Activated T-cell treated with anti-CD3 and anti-CD28 coated beads for 4 hours (primary cell): ENCODE measurements around the gene SPEF1.
A peak's percentile ranks its signal among the peaks of the same experiment; 100 is the strongest.

ENCODE experiments used
- DNase-seq: peaks from one replicate; pipeline ENCODE4 v3.0.0-alpha.2; 2020

Gene SPEF1

GRCh38 chr20:3744806-3745685 lies 36.2 kb downstream of the SPEF1 start:
- DNase-seq: peak; percentile 69

GRCh38 chr20:3744037-3744436 lies 37.2 kb downstream of the SPEF1 start:
- no peak for DNase-seq

GRCh38 chr20:3743251-3743650 lies 38.0 kb downstream of the SPEF1 start:
- no peak for DNase-seq

DNA sequence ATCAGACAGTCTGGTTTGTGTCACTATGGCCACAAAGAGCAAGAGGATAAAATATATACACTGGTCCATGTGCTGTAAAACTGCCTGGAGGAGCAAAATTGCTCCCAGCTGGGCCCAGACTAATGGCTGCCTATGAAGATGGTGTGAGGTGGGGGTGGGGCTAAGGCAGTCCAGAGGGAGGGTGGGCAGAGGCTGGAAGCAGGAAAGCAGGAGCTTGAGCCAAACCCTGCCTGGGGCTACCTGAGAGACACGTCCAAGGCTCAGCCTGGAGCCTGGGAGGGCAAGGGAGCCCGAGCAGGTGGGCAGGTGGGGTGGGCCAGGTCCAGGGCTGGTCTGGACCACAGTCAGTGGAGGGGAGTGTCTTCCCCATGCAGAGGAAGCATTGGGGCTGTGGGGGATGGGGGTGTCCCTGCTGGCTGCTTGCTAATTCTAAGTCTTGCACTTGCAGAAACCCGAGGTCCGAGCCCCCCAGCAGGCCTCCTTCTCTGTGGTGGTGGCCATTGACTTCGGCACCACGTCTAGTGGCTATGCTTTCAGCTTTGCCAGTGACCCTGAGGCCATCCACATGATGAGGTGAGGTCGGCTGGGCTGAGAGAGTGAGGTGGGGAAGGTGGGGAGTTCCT lies 39.3 kb downstream of the SPEF1 start:
- no peak for DNase-seq

GRCh38 chr20:3740615-3741301 lies 40.5 kb downstream of the SPEF1 start:
- no peak for DNase-seq

DNA sequence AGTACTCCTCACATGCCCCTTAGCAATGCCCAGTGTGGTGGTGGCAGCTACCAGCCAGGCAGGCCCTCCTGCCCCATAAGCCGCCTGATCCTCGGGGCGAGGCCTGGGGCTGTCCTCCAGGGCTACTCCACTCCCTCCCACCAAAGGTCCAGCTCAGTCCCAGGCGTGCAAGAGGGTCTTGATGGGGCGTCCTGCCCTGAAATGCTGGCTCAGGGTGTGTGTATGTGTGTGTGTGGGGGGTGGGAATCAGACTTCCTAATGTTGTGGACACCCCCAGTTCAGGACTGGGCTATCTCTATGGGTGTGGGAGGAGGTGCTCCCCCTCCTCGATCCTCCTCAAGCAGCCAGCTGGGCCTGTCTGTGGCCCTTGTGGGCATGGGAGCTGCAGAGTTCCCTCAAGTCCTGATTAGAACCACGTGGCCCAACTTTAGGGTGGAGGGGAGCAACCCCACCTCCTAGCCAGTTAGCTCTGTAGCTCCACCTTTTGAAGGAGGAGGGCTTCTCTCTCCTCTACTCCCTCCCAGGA lies 41.3 kb downstream of the SPEF1 start:
- no peak for DNase-seq

DNA sequence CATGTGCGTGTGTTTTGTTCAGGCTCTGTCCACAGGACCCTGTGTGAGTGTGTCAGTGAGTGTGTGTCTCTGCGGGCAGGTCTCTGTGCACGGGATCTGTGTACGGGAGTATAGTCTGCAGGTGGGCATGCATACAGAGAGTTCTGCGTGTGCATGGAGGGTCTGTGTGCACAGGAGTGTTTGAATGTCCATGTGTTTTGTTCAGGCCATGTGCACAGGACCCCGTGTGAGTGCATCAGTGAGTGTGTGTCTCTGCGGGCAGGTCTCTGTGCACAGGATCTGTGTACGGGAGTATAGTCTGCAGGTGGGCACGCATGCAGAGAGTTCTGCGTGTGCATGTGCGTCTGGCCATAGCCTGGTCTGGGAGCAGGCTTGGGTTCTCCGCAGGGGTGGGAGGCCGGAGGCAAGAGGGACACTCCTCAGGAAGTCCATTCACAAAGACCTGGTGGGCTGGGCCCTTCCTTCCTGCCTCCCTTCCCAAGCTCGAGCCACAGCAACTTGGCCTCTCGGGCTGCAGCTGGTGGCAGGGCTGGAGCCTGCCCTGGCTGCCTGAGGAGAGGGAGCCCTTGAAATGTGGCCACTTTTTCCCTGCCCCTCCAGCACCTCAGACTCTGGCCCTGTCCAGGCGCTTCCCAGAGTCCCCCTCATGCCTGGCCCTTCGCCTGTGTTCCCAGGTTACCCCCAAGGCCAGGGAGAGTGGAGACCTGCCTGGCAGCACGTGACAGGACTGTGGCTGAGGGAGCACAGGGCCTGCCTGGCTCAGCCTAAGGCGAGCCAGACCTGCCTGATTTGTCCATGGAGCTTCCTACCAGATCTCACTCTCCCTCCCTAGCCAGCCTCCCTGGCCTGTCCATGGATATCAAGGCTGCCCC lies 42.0 kb downstream of the SPEF1 start:
- DNase-seq: no peak

GRCh38 chr20:3738111-3739053 lies 42.9 kb downstream of the SPEF1 start:
- DNase-seq: no peak

DNA sequence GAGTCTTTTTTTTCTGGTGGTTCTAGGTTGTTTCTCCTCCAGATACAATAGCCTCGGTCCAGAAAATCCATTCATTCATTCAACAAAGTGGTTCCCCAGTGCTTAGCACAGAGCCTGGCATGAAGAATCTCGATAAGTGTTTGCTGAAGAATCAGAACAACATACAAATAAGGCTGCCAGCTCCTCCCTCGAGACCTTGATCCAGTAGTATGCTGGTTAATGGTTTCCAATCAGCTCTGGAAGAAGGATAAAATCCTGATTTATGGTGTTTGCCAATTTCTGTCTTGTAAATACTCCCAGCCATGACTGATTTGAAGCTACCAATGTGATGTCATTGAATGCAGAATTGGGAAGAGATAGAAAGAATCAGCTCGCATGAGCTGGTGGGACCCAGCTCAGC lies 45.5 kb downstream of the SPEF1 start:
- DNase-seq: no peak

GRCh38 chr20:3734111-3734843 lies 47.0 kb downstream of the SPEF1 start:
- no peak for DNase-seq

DNA sequence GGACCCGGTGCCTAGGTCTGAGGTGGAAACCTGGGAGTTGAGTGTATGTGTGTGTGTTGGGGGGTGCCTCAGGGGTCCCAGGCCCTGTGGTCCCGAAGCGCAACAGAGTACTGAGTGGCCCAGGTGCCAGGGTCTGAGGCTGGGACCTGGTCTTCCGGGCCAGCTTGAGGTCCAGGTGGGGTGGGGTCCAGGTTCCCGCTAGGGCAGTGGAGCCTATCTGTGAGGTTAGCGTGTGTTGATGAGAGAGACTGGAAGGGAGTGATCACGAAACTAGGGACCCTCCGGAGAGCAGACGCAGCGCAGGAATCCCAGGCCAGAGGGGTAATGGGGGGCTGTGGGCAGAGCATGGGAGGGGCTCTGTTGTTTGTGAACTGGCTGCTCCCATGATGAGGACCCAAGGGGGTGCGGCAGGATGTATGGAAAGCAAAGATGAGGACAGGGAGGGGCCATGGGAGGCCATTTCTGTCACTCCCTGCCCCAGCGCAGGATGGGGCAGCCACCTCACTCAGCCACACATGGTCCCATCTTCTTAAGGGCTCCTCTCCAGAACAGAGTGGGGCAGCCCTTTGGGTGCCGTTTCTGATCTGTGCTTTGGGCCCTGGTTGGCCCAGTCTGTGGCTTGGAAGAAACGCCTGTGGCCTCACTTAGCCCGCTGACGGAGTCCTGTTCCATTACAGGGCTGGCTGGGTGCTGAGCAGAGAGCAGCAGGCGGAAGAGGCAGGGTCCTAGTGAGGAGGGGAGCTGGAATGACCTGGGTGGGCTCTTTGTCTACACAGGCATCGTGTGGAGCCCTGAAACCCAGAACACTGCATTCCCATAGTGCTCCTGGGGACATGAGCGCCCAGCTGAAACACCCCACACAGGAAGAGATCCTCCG lies 47.9 kb downstream of the SPEF1 start:
- DNase-seq: no peak

GRCh38 chr20:3732327-3733118 lies 48.7 kb downstream of the SPEF1 start, which contains the start of gene HSPA12B:
Gene HSPA12B, plus strand, starts transcription at chr20:3732685. Its CDS starts 5,990 bp downstream, at chr20:3738675.
- no peak for DNase-seq

DNA sequence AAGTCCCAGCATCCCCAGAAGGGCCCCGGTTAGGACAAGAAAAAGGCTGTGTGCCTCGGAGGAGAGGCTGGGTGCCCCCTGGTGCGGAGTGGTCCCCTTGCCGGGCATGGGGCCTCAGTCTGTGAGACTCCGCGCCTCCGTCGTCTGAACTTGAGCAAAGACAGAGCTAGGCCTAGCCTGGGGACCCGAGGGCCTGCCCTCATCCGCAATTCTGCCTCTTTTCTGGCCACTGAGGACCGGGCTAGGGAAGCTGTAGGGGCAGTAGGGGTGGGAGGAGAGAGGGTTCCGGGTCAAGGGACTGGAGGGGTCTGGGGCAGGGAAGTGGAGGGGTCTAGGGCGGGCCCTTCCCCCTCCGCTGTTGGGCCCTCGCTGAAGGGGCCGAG lies 49.3 kb downstream of the SPEF1 start:
- DNase-seq: no peak

DNA sequence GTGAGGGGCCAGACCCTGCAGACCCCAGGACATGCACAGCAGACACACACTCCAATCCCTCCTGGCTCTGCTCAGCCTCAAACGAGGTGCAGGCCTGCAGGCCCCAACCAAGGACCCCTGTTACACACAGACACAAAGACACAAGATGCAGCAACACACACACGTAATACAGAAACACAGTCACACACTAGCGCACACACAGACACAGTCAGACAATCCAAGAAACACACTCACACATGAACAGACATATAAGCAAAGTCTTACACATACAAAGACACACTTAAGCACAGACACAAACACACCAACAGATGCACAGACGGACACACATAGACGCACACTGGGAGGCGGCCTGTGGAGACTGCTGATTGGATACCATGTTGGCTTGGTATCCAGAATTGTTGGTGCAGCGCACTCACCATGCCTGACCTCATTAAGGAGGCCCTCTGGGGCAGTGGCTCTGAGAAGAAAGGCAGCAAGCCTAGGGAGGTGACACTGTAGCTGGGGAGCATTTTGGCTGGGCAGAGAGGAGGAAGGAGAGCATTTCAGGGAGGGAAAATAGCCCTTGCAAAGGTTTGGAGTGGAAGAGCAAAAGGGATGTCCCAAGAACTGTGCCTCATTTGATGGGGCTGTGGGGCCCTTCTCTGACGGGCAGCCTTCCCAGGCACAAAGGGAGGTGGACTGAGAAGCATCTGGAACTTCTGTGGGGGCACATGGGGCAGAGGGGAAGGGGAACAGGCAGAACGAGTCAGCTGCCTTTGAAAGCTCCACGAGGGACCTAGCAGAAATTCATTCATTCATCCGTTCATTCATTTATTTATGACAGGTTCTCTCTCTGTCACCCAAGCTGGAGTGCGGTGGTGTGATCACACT lies 50.2 kb downstream of the SPEF1 start:
- no peak for DNase-seq

GRCh38 chr20:3729811-3730540 lies 51.3 kb downstream of the SPEF1 start:
- DNase-seq: no peak

DNA sequence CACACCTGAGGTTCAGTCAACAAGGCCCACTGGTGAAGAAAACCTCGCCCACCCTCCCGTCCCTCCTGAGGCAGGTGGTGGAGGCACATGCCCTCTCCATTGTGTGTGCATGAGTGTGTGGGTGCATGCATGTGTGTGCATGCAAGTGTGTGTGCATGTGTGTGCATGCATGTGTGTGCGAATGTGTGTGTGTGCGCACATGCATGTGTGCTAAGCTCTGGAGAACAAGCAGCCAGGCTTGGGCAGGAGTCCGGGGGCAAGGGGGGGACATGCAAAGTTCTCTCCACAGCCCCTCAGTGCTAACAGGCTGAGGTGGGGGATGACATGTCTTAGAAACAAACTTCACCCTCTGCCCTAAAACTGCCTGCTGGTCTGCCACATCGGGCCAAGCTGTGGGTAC lies 51.9 kb downstream of the SPEF1 start:
- no peak for DNase-seq

GRCh38 chr20:3728876-3729275 lies 52.4 kb downstream of the SPEF1 start:
- DNase-seq: no peak
